Posterior vena cava (tissue), 2 donors: Measurements from ENCODE around the gene MDM2. TPM values are rescaled to one million over a fixed set of nuclear protein-coding genes. Genes with fewer than 3 reads are reported as not detected.
"Not testable (repeated sequence)": the region's sequence is repeated elsewhere in the genome, so short reads cannot be mapped to it uniquely, and the experiment has no call there.

Source experiments
- DNase-seq: peaks from one replicate; pipeline ENCODE4 v3.0.0-alpha.2; 2020; ENCODE audit warnings: low spot score
- intact Hi-C, 2 donors: fragments of 100-400 bp; cut with DNase I; formaldehyde crosslinking; loops; one replicate each; pipeline versions ENCODE4 v1.14.1 to v1.14.2; 2022 to 2023
- total RNA-seq, 2 donors: library from RNA; stranded (reverse); fragmentation: NEBNext Ultra II Directional; extraction: Animal tissue kit (Norgen Biotek cat#: 25700); gene quantifications; one replicate each; pipeline ENCODE4 v1.2.1, GENCODE V29; 2021
- donor health status: DM: yes; HTN: yes; CAD: no.
- donor health status: DM: yes; HTN: yes; CAD: no.

Gene MDM2
- total RNA-seq, 2 donors from 2014 or later: 114 to 126 TPM

GRCh38 chr12:68802911-68803651 is 4.9 kb upstream of the MDM2 start:
- intact Hi-C loops, DNase-seq: not testable (repeated sequence)

GRCh38 chr12:68803948-68804656 is 3.9 kb upstream of the MDM2 start:
- intact Hi-C loops: no loop called here
- no peak for DNase-seq

GRCh38 chr12:68804657-68805591 is 3.1 kb upstream of the MDM2 start:
- DNase-seq: no peak
- intact Hi-C loops: loop anchor here in 1 of 2 donors (5.0 kb wide), 1 partner anchor 58 kb away; the partner anchor contains the start of gene SLC35E3

- intact Hi-C loops: loop anchor here in 1 of 2 donors (5.0 kb wide), 1 partner anchor 58 kb away; the partner anchor contains the start of gene SLC35E3
- no peak for DNase-seq
Observed at GRCh38 chr12:68805592-68806120, 2.3 kb upstream of the MDM2 start.

- intact Hi-C loops: loop anchor here in 1 of 2 donors (5.0 kb wide), 1 partner anchor 59 kb away; the partner anchor contains the start of gene SLC35E3
- no peak for DNase-seq
Observed at GRCh38 chr12:68806488-68807237, 1.3 kb upstream of the MDM2 start.

- intact Hi-C loops: loop anchor here in 1 of 2 donors (5.0 kb wide), 1 partner anchor 60 kb away; the partner anchor contains the start of gene SLC35E3
- DNase-seq: not testable (repeated sequence)
Observed at GRCh38 chr12:68807274-68807575, 752 bp upstream of the MDM2 start.

- intact Hi-C loops: loop anchor here in 1 of 2 donors (5.0 kb wide), 1 partner anchor 61 kb away; the partner anchor contains the start of gene SLC35E3
- DNase-seq: peak; percentile 96
Observed at GRCh38 chr12:68808388-68809189, 612 bp downstream of the MDM2 start.

GRCh38 chr12:68809190-68810026 is 1.4 kb downstream of the MDM2 start:
- no peak for DNase-seq
- intact Hi-C loops: loop anchor here in 1 of 2 donors (5.0 kb wide), 1 partner anchor 62 kb away; the partner anchor contains the start of gene SLC35E3

- intact Hi-C loops: not testable (repeated sequence)
Observed at GRCh38 chr12:68810027-68810389, 2.0 kb downstream of the MDM2 start.

GRCh38 chr12:68811573-68811972 is 3.6 kb downstream of the MDM2 start:
- DNase-seq, intact Hi-C loops: not testable (repeated sequence)

More at GRCh38 chr12:68810027-68810389, 2.0 kb downstream of the MDM2 start:
- not testable (repeated sequence) for DNase-seq

- no peak for DNase-seq
- intact Hi-C loops: no loop called here
Observed at GRCh38 chr12:68812553-68813241, 4.7 kb downstream of the MDM2 start.

- no peak for DNase-seq
- intact Hi-C loops: no loop called here
Observed at GRCh38 chr12:68813242-68813593, 5.2 kb downstream of the MDM2 start.

- no peak for DNase-seq
- intact Hi-C loops: no loop called here
Observed at GRCh38 chr12:68814490-68815231, 6.7 kb downstream of the MDM2 start.

GRCh38 chr12:68815232-68815927 is 7.4 kb downstream of the MDM2 start:
- intact Hi-C loops: no loop called here
- DNase-seq: no peak
